ENCODE data around the gene AURKA. TPM values are rescaled to one million over a fixed set of nuclear protein-coding genes. Genes with fewer than 3 reads are reported as not detected.
"Not testable (repeated sequence)": the region's sequence is repeated elsewhere in the genome, so short reads cannot be mapped to it uniquely, and the experiment has no call there.

Gene AURKA
- total and polyA plus RNA-seq, 2 experiments from 2014 or later = 75.8 to 82.0 TPM

DNA sequence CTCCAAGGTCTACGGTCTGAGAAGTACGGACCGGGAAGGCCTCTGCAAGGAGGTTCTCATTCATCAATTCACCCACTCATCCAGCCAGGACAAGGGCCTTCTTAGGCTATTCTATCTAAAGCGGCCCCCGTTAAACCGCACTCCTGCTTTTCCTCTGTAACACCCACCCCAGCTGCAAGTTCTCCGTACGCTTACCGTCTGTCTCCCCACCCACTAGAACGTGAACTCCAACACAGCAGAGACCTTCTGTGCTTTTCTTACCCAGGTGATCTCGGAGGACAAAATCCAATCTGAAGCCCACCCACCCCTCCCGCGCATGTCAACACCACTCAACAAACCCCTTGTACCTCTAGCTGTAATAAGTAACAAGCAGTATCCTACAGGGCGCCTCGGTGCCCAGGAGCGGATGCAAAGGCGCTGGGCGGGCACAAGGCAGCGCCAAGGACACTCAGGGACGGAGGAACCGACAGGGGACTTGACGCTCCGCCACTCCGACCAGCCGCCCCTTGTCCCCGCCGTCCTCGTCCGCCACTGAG, 351 bp downstream of the AURKA start:
- peaks cover 20% of the 10 kb centered on the region for H4K20me1 ChIP-seq (replicated peaks; ENCODE audit: insufficient read depth)
- DNase-seq (ENCODE audit: low spot score) = peak; percentile 11
- H3K4me3 Mint-ChIP-seq = no peak overlapping the region
- peaks cover 81% of the 10 kb centered on the region for H3K79me2 ChIP-seq (replicated peaks; ENCODE audit: insufficient read depth)
- H3K9me2 ChIP-seq (ENCODE audit: insufficient read depth) = no peaks in the 10 kb centered on the region
- no peaks in the 10 kb centered on the region for H3F3A ChIP-seq (replicated peaks; ENCODE audit: low read depth)
- no peaks in the 10 kb centered on the region for H3K27me3 ChIP-seq (ENCODE audit: insufficient read depth)
- H3K36me3 ChIP-seq (ENCODE audit: insufficient read depth) = peaks cover 39% of the 10 kb centered on the region
- H3K27me3 Mint-ChIP-seq (ENCODE audit: insufficient read depth, low read depth, poor library complexity) = peaks cover 6% of the 10 kb centered on the region
- H3K4me3 ChIP-seq = peak overlapping the region; percentile 92
- H3K4me1 Mint-ChIP-seq = peaks cover 9% of the 10 kb centered on the region
- H3K4me1 ChIP-seq (ENCODE audit: insufficient read depth) = peaks cover 15% of the 10 kb centered on the region
- no peak for TF ChIP-seq NANOG (IDR thresholded peaks at IDR 0.05; ENCODE audit: borderline replicate concordance)
- no peak for TF ChIP-seq EZH2 (IDR thresholded peaks at IDR 0.05; ENCODE audit: low read depth, unreplicated experiment)
- no peak for TF ChIP-seq REST (IDR thresholded peaks at IDR 0.05; ENCODE audit: unreplicated experiment)
- TF ChIP-seq EZH2phosphoT487 (IDR thresholded peaks at IDR 0.05; ENCODE audit: unreplicated experiment) = no peak
- no peaks in the 10 kb centered on the region; the same call in 2 of the 3 replicates for H3K9me3 Mint-ChIP-seq
- ATAC-seq = peak; percentile 69
- peak overlapping the region; percentile 88 for H3K4me2 ChIP-seq
- H3K27ac ChIP-seq (ENCODE audit: low read depth) = no peak overlapping the region
- no peak overlapping the region for H2AFZ ChIP-seq
- no peak overlapping the region; the same call in 1 of the 2 replicates for H3K27ac Mint-ChIP-seq
- peaks cover 59% of the 10 kb centered on the region for H3K36me3 Mint-ChIP-seq (ENCODE audit: low read depth)

DNA sequence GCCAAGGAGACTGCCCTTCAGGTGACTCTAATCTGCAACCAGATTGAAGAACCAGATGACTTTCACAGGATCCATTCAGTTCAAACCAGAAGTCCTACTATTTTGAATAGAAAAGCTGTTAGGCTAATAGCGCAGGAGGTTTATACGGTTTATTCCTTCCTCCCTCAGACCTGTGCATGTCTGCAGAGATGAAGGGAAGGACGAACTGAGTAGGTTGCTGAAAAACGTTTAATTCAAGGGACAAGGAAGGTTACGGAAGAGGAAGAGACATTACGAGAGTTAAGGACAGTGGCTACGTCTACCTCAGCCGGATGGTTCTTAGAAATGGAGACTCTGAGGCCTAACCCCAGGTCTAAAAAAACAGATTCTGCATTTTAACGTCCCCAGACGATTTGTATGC, 978 bp downstream of the AURKA start:
- Histone ChIP-seq H3K27me3 (ENCODE audit: insufficient read depth) (no peaks in the 10 kb centered on the region), H3K4me2 (peak overlapping the region; percentile 88), H3K4me3 (peak overlapping the region; percentile 92), H3F3A (replicated peaks; ENCODE audit: low read depth) (no peaks in the 10 kb centered on the region), H4K20me1 (replicated peaks; ENCODE audit: insufficient read depth) (peaks cover 20% of the 10 kb centered on the region), H3K27ac (ENCODE audit: low read depth) (no peak overlapping the region), H3K9me2 (ENCODE audit: insufficient read depth) (no peaks in the 10 kb centered on the region), H3K79me2 (replicated peaks; ENCODE audit: insufficient read depth) (peaks cover 87% of the 10 kb centered on the region), H3K36me3 (ENCODE audit: insufficient read depth) (peaks cover 38% of the 10 kb centered on the region), H2AFZ (no peak overlapping the region), H3K4me1 (ENCODE audit: insufficient read depth) (peaks cover 15% of the 10 kb centered on the region)
- TF ChIP-seq EZH2 (IDR thresholded peaks at IDR 0.05; ENCODE audit: low read depth, unreplicated experiment) (no peak), CREB1 (CRISPR knock-in tag; IDR thresholded peaks at IDR 0.05; ENCODE audit: low read depth) (no peak), REST (IDR thresholded peaks at IDR 0.05; ENCODE audit: unreplicated experiment) (no peak), EZH2phosphoT487 (IDR thresholded peaks at IDR 0.05; ENCODE audit: unreplicated experiment) (no peak)
- TF ChIP-seq, protein P1, sequence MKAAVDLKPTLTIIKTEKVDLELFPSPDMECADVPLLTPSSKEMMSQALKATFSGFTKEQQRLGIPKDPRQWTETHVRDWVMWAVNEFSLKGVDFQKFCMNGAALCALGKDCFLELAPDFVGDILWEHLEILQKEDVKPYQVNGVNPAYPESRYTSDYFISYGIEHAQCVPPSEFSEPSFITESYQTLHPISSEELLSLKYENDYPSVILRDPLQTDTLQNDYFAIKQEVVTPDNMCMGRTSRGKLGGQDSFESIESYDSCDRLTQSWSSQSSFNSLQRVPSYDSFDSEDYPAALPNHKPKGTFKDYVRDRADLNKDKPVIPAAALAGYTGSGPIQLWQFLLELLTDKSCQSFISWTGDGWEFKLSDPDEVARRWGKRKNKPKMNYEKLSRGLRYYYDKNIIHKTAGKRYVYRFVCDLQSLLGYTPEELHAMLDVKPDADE (IDR thresholded peaks at IDR 0.05) = no peak
- Mint-ChIP-seq H3K9me3 (no peaks in the 10 kb centered on the region; the same call in 2 of the 3 replicates), H3K27me3 (ENCODE audit: insufficient read depth, low read depth, poor library complexity) (peaks cover 6% of the 10 kb centered on the region), H3K27ac (peak overlapping the region; percentile 32; the same call in 1 of the 2 replicates), H3K4me3 (no peak overlapping the region), H3K4me1 (peaks cover 9% of the 10 kb centered on the region), H3K36me3 (ENCODE audit: low read depth) (peaks cover 61% of the 10 kb centered on the region)
- ATAC-seq (no peak), DNase-seq (ENCODE audit: low spot score) (no peak)

DNA sequence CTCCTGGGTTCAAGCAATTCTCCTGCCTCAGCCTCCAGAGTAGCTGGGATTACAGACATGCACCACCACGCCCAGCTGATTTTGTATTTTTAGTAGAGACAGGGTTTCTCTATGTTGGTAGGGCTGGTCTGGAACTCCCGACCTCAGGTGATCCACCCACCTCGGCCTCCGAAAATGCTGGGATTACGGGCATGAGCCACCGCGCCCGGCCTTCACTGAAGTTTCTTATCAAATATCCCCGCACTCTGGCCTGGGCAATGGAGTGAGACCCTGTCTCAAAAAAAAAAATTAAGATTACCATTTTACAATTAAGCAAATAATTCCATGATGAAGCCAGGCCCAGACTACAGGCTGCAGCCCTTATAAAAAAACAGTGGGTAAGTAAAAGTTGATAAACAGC, 1.6 kb downstream of the AURKA start:
- peaks cover 91% of the 10 kb centered on the region for H3K79me2 ChIP-seq (replicated peaks; ENCODE audit: insufficient read depth)
- H3K4me3 Mint-ChIP-seq = not testable (repeated sequence)
- H3K36me3 Mint-ChIP-seq (ENCODE audit: low read depth) = peaks cover 61% of the 10 kb centered on the region

More for the DNA sequence above, 1.6 kb downstream of the AURKA start:
- H3K9me3 Mint-ChIP-seq; H2AFZ ChIP-seq; H3K27ac Mint-ChIP-seq; H3K27me3 ChIP-seq (ENCODE audit: insufficient read depth); H3F3A ChIP-seq (replicated peaks; ENCODE audit: low read depth); H3K27ac ChIP-seq (ENCODE audit: low read depth); H3K27me3 Mint-ChIP-seq (ENCODE audit: insufficient read depth, low read depth, poor library complexity); H3K4me1 Mint-ChIP-seq; H3K9me2 ChIP-seq (ENCODE audit: insufficient read depth); ATAC-seq; DNase-seq (ENCODE audit: low spot score): not testable (repeated sequence)
- Histone ChIP-seq H4K20me1 (replicated peaks; ENCODE audit: insufficient read depth) (peaks cover 21% of the 10 kb centered on the region), H3K36me3 (ENCODE audit: insufficient read depth) (peaks cover 38% of the 10 kb centered on the region), H3K4me2 (peak overlapping the region; percentile 88), H3K4me3 (peak overlapping the region; percentile 92), H3K4me1 (ENCODE audit: insufficient read depth) (peaks cover 15% of the 10 kb centered on the region)
